GM12891 (cell line): ENCODE data around the gene KNDC1.
"Not testable (repeated sequence)": the region's sequence is repeated elsewhere in the genome, so short reads cannot be mapped to it uniquely, and the experiment has no call there.

ENCODE experiments used
- DNase-seq: peaks from one replicate; pipeline ENCODE4 v3.0.0; 2011; ENCODE audit warnings: low spot score; ENCODE audit not compliant: insufficient read length
- FAIRE-seq: peaks from 2 replicates; lab custom pipeline; 2011; peaks lifted over from hg19 to GRCh38; lab: Jason Lieb, UNC
- PAX5 ChIP-seq: IDR thresholded peaks from 2 replicates; pipeline ENCODE4 v1.6.1; 2011; ENCODE audit warnings: low read length, moderate library complexity, mild to moderate bottlenecking; ENCODE audit not compliant: insufficient read depth, severe bottlenecking
- POLR2A ChIP-seq: IDR thresholded peaks from 2 replicates; pipeline ENCODE4 v1.6.1; 2011; ENCODE audit warnings: low read depth, low read length, control low read depth
- POLR2AphosphoS5 ChIP-seq: IDR thresholded peaks from 2 replicates; pipeline ENCODE4 v1.6.1; 2011; ENCODE audit warnings: low read depth, low read length, control low read depth
- POU2F2 ChIP-seq: IDR thresholded peaks from 2 replicates; pipeline ENCODE4 v1.6.1; 2011; ENCODE audit warnings: low read depth, mild to moderate bottlenecking, control low read depth, low read length, moderate library complexity
- SPI1 ChIP-seq: IDR thresholded peaks from 2 replicates; pipeline ENCODE4 v1.6.1; 2011; ENCODE audit warnings: low read depth, low read length, control low read depth
- TAF1 ChIP-seq: IDR thresholded peaks from 2 replicates; pipeline ENCODE4 v1.6.1; 2011; ENCODE audit warnings: low read depth, low read length, control low read depth

Gene KNDC1

DNA sequence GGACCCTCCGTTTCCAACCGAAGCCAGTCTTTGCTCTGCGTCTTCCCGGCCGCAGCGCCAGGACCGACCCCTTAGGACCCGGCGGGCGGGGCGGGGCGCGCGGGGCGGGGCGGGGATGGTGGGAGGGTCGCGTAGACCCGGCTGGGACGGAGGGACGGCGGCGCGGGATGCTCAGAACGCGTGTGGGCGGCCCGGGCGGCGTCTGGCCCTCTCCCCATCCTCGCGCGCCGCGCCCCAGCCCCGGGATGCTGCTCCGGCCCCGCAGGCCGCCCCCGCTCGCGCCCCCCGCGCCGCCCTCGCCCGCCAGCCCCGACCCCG lies 70.0 kb downstream of the KNDC1 start, which contains the start of gene UTF1:
TSS of gene UTF1 (plus strand) at position 174 of the 318 bp plus-strand sequence. CDS start at position 246, 72 bp downstream.
- FAIRE-seq = no peak
- TF ChIP-seq POLR2AphosphoS5 (no peak), POU2F2 (no peak), POLR2A (no peak), PAX5 (no peak), SPI1 (no peak), TAF1 (no peak)
- no peak for DNase-seq

DNA sequence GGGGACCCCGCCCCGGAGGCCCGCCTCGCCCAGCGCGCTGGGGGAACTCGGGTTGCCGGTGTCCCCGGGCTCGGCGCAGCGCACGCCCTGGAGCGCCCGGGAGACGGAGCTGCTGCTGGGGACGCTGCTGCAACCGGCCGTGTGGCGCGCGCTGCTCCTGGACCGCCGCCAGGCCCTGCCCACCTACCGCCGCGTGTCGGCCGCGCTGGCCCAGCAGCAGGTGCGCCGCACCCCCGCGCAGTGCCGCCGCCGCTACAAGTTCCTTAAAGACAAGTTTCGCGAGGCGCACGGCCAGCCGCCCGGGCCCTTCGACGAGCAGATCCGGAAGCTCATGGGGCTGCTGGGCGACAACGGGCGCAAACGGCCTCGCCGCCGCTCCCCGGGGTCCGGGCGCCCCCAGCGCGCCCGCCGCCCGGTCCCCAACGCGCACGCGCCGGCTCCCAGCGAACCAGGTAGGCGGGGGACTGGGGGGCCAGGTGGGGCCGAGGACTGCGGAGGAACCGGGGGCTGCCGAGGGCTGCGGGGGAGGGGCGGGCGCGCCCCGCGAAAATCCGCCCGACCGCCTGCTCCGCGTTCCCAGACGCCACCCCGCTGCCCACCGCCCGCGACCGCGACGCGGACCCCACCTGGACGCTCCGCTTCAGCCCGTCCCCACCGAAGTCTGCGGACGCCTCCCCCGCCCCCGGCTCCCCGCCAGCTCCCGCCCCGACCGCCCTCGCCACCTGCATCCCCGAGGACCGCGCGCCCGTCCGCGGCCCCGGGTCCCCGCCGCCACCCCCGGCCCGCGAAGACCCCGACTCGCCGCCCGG lies 70.6 kb downstream of the KNDC1 start:
- FAIRE-seq (no peak), DNase-seq (no peak)
- TF ChIP-seq PAX5 (no peak), TAF1 (no peak), POU2F2 (no peak), POLR2AphosphoS5 (no peak), SPI1 (no peak), POLR2A (no peak)

DNA sequence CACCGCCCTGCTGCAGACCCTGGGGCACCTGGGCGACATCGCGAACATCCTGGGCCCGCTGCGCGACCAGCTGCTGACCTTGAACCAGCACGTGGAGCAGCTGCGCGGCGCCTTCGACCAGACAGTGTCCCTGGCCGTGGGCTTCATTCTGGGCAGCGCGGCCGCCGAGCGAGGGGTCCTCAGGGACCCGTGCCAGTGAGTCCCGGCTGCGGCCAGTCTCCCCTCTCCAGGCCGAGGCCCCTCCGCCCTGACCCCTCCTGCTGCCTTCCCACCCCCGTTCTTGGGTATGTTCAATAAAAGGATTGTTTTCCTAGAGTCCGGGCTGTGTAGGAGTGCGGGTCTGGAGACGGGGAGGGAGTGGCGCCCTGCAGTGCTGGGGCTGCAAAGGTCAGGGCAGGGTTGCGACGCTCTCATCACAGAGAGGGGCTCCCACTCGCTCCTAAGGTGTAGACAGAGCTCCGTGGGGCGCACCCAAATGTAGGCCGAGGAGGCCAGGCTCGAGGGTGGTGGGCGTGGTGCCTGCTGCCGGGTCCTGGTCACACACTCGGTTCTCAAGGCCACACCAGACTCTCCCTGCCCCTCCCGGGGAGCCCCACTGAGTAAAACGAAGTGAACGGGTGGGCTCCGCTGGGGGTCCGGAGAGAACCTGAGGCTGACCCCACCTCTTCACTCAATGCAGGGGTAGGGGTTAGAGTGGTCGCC lies 71.4 kb downstream of the KNDC1 start:
- DNase-seq = no peak
- no peak for TF ChIP-seq POLR2AphosphoS5
- no peak for TF ChIP-seq SPI1
- TF ChIP-seq POU2F2 = no peak
- no peak for TF ChIP-seq PAX5
- no peak for TF ChIP-seq TAF1
- TF ChIP-seq POLR2A = no peak
- no peak for FAIRE-seq

GRCh38 chr10:133231946-133232574 lies 72.0 kb downstream of the KNDC1 start:
- no peak for FAIRE-seq
- TF ChIP-seq POU2F2 = no peak
- no peak for TF ChIP-seq SPI1
- TF ChIP-seq POLR2AphosphoS5 = no peak
- no peak for TF ChIP-seq PAX5
- no peak for DNase-seq

DNA sequence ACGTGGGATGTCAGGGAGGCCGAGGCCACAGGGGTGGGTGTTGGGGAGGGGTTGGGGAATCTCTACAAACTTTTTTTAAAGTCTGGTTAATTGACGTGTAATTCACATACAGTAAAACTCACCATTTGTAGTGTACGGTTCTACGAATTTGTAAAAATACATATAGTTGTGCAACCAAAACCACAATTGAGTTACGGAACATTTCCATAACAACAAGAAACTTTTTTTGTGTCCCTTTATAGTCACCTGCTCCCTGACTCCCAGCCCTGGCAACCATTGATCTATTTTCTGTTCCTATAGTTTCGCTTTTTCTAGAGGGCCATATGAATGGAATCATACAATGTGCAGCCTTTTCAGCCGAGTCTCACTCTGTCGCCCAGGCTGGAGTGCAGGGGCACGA lies 74.8 kb downstream of the KNDC1 start:
- FAIRE-seq, DNase-seq: not testable (repeated sequence)

GRCh38 chr10:133235265-133235855 lies 75.3 kb downstream of the KNDC1 start:
- TF ChIP-seq POLR2AphosphoS5 (no peak), POLR2A (no peak), PAX5 (no peak), SPI1 (no peak), TAF1 (no peak), POU2F2 (no peak)
- no peak for FAIRE-seq
- no peak for DNase-seq

GRCh38 chr10:133235932-133236331 lies 75.9 kb downstream of the KNDC1 start:
- TF ChIP-seq TAF1 (no peak), POLR2A (no peak), PAX5 (no peak), POU2F2 (no peak), POLR2AphosphoS5 (no peak), SPI1 (no peak)
- DNase-seq (no peak), FAIRE-seq (no peak)

DNA sequence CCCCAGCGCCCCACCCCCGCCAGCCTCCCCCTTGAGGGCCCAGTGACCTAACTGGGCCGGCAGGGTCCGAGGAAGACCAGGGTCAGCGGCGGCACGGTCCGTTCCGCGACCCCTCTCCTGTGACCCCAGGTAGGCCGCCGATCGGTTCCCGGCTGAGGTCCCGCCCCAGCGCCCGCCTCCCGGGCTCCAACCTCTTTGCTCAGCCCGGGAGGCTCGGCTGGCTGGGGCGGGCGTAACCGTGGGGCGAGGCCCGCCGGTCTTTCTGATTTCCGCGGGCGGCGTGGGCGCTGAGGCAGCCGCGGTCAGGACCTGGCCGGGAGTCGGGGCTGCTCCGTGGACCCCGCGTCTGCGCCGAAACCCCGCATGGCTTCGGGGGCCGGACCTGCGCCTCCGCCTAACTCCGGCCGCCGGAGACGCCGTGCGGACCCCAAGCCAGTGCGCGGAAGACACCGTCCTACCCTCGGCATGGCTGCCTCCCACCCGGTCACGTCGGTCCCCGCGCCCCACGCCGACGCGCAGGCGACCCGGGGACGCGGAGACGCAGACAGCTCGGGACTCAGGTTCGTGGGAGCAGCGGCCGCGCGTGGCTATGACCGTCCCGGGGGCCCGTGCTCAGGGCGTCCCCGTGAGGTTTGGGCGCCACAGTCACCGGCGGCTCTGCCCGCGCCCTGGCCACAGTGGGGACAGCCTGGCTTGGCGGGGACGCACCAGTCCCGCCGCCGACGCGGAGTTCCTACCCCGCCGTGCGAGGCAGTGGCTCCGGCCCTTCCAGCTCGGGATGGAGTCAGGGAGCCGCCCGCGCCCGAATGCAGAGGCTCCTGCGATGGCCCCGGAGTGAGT lies 76.6 kb downstream of the KNDC1 start:
- no peak for FAIRE-seq
- DNase-seq = no peak
- no peak for TF ChIP-seq PAX5
- no peak for TF ChIP-seq POU2F2

- TF ChIP-seq POU2F2 (no peak), PAX5 (no peak), POLR2AphosphoS5 (no peak), SPI1 (no peak), POLR2A (no peak), TAF1 (no peak)
These were observed 77.2 kb downstream of the KNDC1 start for GRCh38 chr10:133237241-133237587.

More at GRCh38 chr10:133237241-133237587, 77.2 kb downstream of the KNDC1 start:
- DNase-seq = no peak
- no peak for FAIRE-seq
